22Rv1 (cell line): ENCODE results near the gene MAP2K6.

Source experiments
- CTCF ChIP-seq: fragments of 450-650 bp; IDR thresholded peaks from 2 replicates; pipeline ENCODE4 v1.5.1; 2017; ENCODE audit warnings: mild to moderate bottlenecking
- ZFX ChIP-seq: fragments of 450-650 bp; IDR thresholded peaks from 2 replicates; pipeline ENCODE4 v1.6.1; 2017; ENCODE audit warnings: antibody characterized with exemption, borderline replicate concordance

DNA sequence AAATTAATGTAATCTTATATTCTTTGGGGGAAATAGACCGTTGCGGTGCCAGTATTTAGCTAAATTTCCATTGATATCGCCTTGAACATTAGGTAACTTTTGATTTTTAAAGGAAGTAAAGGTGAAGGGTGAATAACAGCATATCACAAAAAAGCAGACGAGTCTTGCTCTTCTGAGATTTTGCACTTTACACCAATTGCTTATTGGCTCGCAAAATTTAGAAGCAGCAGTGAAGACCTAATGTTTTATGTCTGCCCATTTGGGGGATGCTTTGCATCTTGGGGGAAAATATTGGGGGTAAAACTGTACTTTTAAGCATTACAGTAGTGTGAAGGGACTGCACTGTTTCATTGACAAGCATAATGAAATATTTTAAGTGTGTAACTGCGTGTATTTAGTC is 934 bp downstream of the MAP2K6 start:
- TF ChIP-seq CTCF (no peak), ZFX (no peak)
